Muscle layer of colon (tissue), 2 donors: Measurements from ENCODE around the gene TTC24.
"Not testable (repeated sequence)": the region's sequence is repeated elsewhere in the genome, so short reads cannot be mapped to it uniquely, and the experiment has no call there.

Experiments used
- H3K27ac ChIP-seq: one replicate; pipeline ENCODE4 v1.7.0; 2013; ENCODE audit warnings: low read depth, mild to moderate bottlenecking, low read length, moderate library complexity
- H3K27me3 ChIP-seq, 2 donors: one replicate each; pipeline ENCODE4 v1.7.0; 2013; ENCODE audit warnings: low read length in 2 of 2, mild to moderate bottlenecking in 2 of 2; ENCODE audit not compliant: insufficient read depth in 2 of 2, control insufficient read depth in 1 of 2
- H3K36me3 ChIP-seq: one replicate; pipeline ENCODE4 v1.7.0; 2013; ENCODE audit warnings: mild to moderate bottlenecking, low read length; ENCODE audit not compliant: insufficient read depth
- H3K4me1 ChIP-seq: one replicate; pipeline ENCODE4 v1.7.0; 2013; ENCODE audit warnings: mild to moderate bottlenecking, low read length; ENCODE audit not compliant: insufficient read depth
- H3K4me3 ChIP-seq, 2 donors: one replicate each; pipeline ENCODE4 v1.7.0; 2013; ENCODE audit warnings: low read length in 2 of 2, low read depth in 1 of 2, mild to moderate bottlenecking in 1 of 2, moderate library complexity in 1 of 2
- H3K9ac ChIP-seq: one replicate; pipeline ENCODE4 v1.7.0; 2013; ENCODE audit warnings: low read length
- H3K9me3 ChIP-seq: one replicate; pipeline ENCODE4 v1.7.0; 2013; ENCODE audit warnings: mild to moderate bottlenecking, low read length
- donor health status: abdominal sarcoma.
- donor health status: Adenocarcinoma of cecum.

Gene TTC24

DNA sequence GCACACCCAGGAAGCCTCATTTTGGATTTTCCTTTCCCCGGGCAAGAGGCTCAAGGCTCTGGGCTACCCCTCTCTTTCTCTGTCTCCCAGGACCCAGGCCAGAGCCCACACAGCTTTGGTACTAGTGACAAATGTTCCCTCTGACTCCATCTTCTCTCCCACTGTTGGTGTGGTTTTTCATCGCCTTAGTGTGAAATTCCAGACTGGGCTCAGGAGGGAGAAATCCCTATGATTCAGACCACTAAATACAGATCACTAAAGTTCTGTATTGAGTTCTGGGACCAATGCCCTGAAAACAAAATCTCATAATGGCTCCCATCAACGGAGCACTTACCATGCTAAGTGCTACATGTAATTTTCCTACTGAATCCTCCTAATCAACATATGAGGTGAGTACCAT lies 33.3 kb upstream of the TTC24 start:
- H3K9me3 ChIP-seq = no peaks in the 10 kb centered on the region
- no peak overlapping the region for H3K4me3 ChIP-seq
- H3K4me1 ChIP-seq = no peaks in the 10 kb centered on the region
- H3K9ac ChIP-seq = no peak overlapping the region
- H3K27me3 ChIP-seq = no peaks in the 10 kb centered on the region
- no peak overlapping the region for H3K27ac ChIP-seq
- no peaks in the 10 kb centered on the region for H3K36me3 ChIP-seq

DNA sequence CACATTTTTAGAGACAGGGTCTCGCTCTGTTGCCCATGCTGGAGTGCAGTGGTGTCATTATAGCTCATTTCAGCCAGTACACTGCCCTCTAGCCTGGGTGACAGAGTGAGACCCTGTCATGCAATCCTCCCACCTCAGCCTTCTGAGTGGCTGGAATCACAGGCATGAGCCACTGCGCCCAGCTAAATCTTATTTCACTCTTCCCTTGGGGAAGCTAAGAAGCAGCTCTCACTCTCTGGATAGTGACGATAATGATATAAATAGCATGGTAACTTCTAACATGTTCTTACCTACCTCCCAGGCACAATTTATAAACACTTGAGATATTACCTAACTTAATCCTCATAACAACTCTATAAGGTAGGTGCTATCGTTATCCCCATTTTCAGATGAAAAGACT lies 32.1 kb upstream of the TTC24 start:
- Histone ChIP-seq H3K36me3 (no peaks in the 10 kb centered on the region), H3K9ac (no peak overlapping the region), H3K27me3 (no peaks in the 10 kb centered on the region), H3K27ac (no peak overlapping the region), H3K4me3 (no peak overlapping the region), H3K9me3 (no peaks in the 10 kb centered on the region), H3K4me1 (no peaks in the 10 kb centered on the region)

DNA sequence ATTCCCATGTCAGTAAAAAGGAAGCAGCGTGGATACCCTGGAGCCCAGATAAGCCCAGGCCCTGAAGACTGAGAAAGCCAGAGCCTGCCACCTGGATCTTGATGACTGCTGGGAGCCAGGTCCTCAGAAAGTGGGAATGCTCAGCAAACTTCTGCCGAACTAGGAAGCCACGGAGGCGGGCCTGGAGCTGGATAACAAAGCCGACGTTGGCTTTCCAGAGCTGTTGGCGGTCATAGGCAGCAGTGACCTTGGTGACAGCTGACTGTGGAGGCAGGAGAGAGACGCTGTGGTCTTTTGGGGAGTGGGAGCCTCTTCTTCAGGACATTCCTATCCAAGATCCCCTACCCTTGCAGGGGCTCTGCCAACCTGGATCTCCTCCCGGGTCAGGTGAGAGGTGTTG lies 31.5 kb upstream of the TTC24 start:
- no peaks in the 10 kb centered on the region for H3K4me1 ChIP-seq
- no peaks in the 10 kb centered on the region for H3K27me3 ChIP-seq
- no peak overlapping the region for H3K4me3 ChIP-seq
- no peak overlapping the region for H3K9ac ChIP-seq
- no peaks in the 10 kb centered on the region for H3K36me3 ChIP-seq
- no peak overlapping the region for H3K27ac ChIP-seq
- no peaks in the 10 kb centered on the region for H3K9me3 ChIP-seq

DNA sequence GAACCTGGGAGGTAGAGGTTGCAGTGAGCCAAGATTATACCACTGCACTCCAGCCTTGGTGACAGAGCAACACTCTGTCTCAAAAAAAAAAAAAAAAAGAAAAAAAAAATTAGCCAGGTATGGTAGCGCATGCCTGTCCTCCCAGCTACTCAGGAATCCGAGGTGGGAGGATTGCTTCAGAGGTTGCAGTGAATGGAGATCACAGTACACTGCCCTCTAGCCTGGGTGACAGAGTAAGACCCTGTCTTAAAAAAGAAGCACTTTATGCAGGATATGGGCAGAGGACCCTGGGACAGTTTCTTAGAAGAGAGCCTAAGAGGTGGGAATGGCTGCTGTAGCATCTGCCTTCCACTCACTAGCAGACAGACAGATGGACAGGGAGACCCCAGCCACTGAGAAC lies 30.1 kb upstream of the TTC24 start:
- Histone ChIP-seq H3K9ac (no peak overlapping the region), H3K36me3 (no peaks in the 10 kb centered on the region), H3K4me3 (no peak overlapping the region), H3K27me3 (no peaks in the 10 kb centered on the region), H3K9me3 (no peaks in the 10 kb centered on the region), H3K27ac (no peak overlapping the region), H3K4me1 (peaks cover 5% of the 10 kb centered on the region)

DNA sequence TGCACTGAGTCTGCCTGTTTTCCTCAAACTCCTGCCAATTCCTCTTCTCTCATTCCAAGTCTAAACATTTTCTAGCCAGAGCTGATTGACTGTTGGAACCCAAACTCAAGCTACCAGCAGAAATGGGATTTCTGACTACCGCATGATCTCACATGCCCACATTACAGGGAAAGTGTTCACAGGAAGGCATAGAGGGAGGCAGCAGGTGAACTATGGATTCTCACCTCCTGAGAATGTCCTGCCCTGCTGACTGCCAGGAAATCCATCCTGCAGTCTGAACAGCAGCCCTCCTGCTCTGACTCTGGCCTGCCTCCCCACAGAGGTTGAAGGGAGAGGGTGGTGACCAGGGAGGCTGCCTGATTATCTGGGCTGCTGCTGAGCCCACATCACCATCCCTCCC lies 29.7 kb upstream of the TTC24 start:
- no peaks in the 10 kb centered on the region for H3K9me3 ChIP-seq

DNA sequence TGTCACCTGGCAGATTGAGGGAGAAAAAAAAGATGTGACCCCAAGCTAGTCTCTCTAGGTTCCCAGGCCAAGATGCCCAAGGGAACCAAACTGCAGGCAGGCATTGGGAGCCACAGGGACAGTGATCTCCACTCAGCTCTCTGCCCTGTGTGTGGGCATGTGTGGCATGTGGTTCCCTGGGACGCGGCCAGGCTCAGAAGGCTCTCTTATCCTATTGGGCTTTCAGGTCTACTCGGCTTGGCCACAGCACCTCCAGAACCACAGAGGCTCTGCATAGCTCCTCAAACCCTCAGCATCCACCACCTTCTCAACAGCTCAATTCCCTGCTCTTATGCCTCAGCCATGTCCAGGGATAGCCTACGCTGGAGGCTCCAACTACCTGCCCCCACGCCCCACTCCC lies 29.2 kb upstream of the TTC24 start:
- no peak overlapping the region for H3K4me3 ChIP-seq
- no peaks in the 10 kb centered on the region for H3K27me3 ChIP-seq
- H3K9me3 ChIP-seq = no peaks in the 10 kb centered on the region
- H3K9ac ChIP-seq = no peak overlapping the region
- H3K4me1 ChIP-seq = peaks cover 8% of the 10 kb centered on the region
- no peaks in the 10 kb centered on the region for H3K36me3 ChIP-seq
- H3K27ac ChIP-seq = no peak overlapping the region

More for the DNA sequence above, 29.7 kb upstream of the TTC24 start:
- no peaks in the 10 kb centered on the region for H3K36me3 ChIP-seq
- no peak overlapping the region for H3K4me3 ChIP-seq
- H3K27me3 ChIP-seq = no peaks in the 10 kb centered on the region
- peaks cover 8% of the 10 kb centered on the region for H3K4me1 ChIP-seq
- no peak overlapping the region for H3K9ac ChIP-seq
- no peak overlapping the region for H3K27ac ChIP-seq

DNA sequence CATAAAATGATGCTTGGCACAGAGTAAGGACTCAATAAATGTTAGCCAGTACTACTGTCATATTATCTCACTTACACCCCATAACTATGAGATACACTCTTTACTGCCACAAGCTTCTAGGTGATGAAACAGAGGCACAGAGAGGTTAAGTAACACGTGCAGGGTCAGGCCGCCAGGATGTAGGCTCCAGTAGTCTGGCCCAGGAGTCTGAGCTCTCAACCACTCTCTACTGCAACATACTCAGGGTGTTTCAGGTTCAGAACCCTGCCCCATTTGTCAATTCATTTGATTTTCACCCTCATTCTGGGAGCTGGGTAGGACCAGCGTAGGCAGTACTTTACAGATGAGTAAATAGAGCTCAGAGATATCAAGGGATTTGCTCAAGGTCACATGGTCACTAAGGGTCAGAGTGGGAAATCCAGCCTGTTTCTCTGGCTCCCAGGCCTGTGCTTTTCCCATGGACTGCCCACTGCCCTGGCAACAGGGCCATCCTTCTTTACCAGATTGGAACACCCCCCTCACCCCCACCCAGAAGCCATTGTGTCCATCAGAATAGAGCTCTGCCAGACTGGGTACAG lies 28.4 kb upstream of the TTC24 start:
- Histone ChIP-seq H3K4me1 (peaks cover 8% of the 10 kb centered on the region), H3K27ac (no peak overlapping the region), H3K27me3 (no peaks in the 10 kb centered on the region), H3K9ac (no peak overlapping the region), H3K9me3 (no peaks in the 10 kb centered on the region), H3K4me3 (no peak overlapping the region), H3K36me3 (no peaks in the 10 kb centered on the region)

DNA sequence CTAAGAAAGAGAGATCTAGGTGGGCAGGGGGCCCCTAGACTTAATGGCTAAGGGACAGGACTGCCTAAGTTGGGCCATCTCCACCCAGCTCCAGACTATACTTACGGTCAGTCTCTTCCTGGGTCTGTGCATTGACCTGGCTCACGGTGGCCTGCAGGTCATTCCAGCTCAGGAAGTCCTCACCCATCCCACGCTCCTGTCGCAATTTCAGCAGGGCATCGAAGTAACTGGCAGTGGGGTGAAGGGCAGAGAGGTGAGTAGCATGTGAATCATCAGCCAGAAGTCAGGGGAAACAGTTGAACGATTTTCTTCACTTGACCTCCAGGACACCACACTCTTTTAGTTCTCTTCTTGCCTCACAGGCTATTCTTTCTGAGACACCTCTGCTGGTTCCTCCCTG lies 27.7 kb upstream of the TTC24 start:
- Histone ChIP-seq H3K27me3 (no peaks in the 10 kb centered on the region), H3K27ac (no peak overlapping the region), H3K4me3 (no peak overlapping the region), H3K4me1 (peaks cover 8% of the 10 kb centered on the region), H3K9ac (no peak overlapping the region), H3K36me3 (no peaks in the 10 kb centered on the region), H3K9me3 (no peaks in the 10 kb centered on the region)

DNA sequence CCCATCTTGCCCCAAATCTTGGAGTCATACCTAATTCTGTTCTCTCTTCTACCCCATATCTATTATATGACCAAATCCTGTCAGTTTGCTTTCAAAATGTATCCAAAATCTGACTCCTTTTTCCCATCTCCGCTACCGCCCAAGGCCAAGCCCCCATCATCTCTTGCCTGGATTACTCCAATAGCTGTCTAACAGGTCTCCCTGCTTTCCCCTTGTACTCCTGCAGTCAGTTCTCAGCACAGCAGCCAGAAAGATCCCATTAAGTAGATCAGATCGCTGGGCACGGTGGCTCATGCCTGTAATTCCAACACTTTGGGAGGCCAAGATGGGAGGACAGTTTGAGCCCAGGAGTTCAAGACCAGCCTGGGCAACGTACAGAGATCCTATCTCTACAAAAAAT lies 27.0 kb upstream of the TTC24 start:
- Histone ChIP-seq H3K4me1 (peaks cover 8% of the 10 kb centered on the region), H3K36me3 (no peaks in the 10 kb centered on the region), H3K4me3 (no peak overlapping the region), H3K9me3 (no peaks in the 10 kb centered on the region), H3K9ac (no peak overlapping the region), H3K27ac (no peak overlapping the region), H3K27me3 (no peaks in the 10 kb centered on the region)

DNA sequence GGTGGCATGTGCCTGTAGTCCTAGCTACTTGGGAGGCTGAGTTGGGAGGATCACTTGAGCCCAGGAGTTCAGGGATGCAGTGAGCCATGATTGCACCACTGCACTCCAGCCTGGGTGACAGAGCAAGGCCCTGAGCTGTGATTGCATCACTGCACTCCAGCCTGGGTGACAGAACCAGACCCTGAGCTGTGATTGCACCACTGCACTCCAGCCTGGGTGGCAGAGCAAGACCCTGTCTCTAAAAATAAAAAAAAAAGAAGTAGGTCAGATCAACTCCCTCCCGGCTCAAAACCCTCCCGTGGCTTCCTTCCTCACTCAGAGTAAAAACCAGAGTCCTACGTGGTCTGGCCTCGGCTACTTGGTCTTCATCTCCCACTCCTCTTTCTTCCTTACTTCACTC lies 26.6 kb upstream of the TTC24 start:
- H3K27me3 ChIP-seq, H3K9me3 ChIP-seq, H3K27ac ChIP-seq: not testable (repeated sequence)

DNA sequence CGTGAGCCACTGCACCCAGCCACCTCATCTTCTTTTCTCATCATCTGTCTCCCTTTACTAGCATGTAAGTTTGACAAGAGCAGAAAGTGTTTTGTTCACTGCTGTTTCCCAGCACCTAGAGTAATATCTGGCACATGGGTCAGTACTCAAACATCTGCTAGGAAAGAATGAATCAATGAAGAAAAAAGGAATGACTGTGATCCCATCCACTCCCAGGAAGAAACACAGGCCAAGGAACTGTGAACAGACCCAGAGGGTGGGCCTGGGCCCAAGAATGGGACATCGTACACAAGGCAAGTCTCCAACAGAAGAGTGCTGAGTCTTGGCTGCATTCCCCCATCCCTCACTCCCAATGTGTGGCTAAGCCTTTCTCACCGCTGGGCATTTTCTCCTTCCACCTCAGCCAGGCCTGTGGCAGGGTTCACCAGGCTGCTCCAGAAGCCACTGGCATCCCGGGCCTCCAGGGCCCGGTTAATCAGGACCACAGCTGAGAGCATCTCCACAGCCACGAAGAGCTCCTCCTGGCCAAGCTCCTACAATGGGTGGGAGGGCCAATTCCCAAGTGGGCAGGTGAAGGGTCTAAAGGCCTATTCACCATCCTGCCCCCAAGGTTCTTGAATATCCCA lies 25.6 kb upstream of the TTC24 start:
- H3K4me1 ChIP-seq = peaks cover 8% of the 10 kb centered on the region
- H3K27me3 ChIP-seq = no peaks in the 10 kb centered on the region
- no peak overlapping the region for H3K27ac ChIP-seq
- no peak overlapping the region for H3K9ac ChIP-seq
- no peaks in the 10 kb centered on the region for H3K36me3 ChIP-seq
- H3K9me3 ChIP-seq = no peaks in the 10 kb centered on the region
- H3K4me3 ChIP-seq = no peak overlapping the region

More for the DNA sequence above, 26.6 kb upstream of the TTC24 start:
- H3K36me3 ChIP-seq, H3K9ac ChIP-seq, H3K4me3 ChIP-seq, H3K4me1 ChIP-seq: not testable (repeated sequence)

DNA sequence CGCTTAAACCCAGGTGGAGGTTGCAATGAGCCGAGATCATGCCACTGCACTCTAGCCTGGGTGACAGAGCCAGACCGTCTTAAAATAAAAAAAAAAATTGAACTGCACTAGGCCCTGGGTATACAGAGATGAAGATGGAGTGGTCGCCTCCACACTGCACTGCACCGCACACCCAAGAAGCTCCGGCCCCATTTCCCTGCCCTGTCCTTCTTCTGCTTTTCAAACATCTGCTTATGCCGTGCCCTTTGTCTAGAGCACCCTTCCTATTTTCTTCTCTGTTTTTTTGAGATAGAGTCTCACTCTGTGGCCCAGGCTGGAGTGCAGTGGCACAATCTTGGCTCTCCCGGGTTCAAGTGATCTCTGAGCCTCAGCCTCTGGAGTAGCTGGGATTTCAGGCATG lies 24.6 kb upstream of the TTC24 start:
- Histone ChIP-seq H3K9me3 (no peaks in the 10 kb centered on the region), H3K36me3 (no peaks in the 10 kb centered on the region), H3K4me1 (peaks cover 8% of the 10 kb centered on the region), H3K4me3 (no peak overlapping the region), H3K27me3 (no peaks in the 10 kb centered on the region), H3K27ac (no peak overlapping the region), H3K9ac (no peak overlapping the region)
